HG03342 (cell line): ENCODE results near the gene TOM1L1.

Experiments
- ATAC-seq: cut with Tn5 transposase; IDR thresholded peaks from one replicate; pipeline ENCODE4 v1.9.1; 2021; ENCODE audit warnings: mild to moderate bottlenecking, moderate library complexity; ENCODE audit not compliant: unreplicated experiment

The TOM1L1 gene

GRCh38 chr17:54892360-54892759 is 8.3 kb upstream of the TOM1L1 start:
- no peak for ATAC-seq

DNA sequence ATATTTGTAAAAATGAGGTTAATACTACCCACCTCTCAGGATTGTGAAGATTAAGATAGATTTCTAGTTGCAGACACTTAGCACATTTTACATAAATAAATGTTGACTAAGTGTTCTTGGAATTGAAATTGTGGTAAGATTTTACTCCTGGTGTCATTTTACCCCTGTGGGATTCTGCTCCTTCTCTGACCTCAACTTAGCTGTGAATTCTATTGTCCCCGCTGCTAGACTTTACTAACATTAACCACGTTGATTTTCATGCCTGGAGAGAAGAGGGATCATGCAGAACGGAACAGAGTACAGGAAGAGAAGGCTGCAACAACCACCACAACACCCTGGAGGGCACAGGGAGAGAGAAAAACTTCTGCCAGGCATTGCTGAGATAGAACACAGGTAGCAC is 2.1 kb upstream of the TOM1L1 start:
- ATAC-seq = no peak

GRCh38 chr17:54899201-54899600 is 1.5 kb upstream of the TOM1L1 start:
- no peak for ATAC-seq

DNA sequence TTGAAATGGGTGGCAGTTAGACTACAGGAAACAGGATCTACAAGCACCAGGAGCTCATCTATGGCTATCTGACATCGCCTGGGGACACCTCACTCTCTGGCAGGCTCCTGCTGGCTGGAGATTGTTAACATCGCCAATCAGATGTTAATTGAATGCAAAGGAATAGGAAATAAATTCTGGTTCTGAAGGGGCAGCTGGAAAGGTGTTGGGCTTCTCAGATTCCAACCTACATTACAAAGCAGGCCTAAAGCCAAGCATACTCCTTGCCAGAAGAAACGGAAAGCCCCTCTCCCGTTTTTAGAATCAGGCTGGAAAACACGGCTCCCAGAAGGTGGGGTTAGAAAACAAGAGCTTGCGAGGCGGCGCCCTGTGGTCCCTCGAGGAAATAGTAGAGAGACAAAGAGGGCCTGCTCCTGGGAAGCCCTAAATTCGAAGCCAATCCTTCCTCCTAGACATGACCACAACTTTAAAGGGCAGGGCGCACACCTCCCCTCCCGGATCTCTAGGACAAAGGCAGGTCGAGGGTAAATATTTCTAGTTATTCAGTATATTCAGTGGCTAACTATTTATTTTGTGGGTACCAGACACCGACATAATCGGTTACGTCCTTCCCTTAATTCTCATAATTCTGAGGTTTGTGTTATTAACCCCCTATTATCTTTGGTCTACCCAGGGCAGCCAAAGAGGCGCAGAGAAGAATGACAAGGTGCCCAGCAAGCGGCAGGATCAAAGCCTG is 763 bp upstream of the TOM1L1 start:
- peak; percentile 2 for ATAC-seq

DNA sequence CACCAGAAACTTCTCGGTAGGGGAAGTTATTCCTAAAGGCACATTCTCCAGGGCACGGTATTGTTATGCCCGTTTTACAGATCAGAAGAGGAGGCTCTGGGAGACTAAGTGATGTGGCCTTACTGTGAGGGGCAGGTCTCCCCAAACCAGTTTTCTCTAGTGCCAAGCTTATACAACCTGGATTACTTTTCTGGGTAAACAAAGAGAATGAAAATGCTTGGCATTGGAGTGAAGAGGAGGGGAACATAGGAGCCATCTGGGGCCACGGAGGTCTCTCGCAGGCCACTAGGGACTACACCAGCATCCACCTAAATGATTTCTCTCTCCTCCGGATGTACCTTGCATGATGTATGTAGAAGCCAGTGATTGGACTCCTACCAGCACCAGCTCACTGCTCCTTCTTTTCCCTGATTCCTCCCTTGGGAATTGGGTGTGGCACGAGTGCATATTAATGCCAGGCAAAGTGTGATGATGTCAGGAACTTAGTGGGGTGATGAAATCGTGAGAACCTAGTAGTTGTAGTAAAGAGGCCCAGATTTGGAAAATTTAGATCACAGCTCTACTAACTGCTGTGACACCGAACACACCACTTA is 674 bp downstream of the TOM1L1 start:
- ATAC-seq = no peak

- no peak for ATAC-seq
Measured at GRCh38 chr17:54902017-54902416, 1.4 kb downstream of the TOM1L1 start.

DNA sequence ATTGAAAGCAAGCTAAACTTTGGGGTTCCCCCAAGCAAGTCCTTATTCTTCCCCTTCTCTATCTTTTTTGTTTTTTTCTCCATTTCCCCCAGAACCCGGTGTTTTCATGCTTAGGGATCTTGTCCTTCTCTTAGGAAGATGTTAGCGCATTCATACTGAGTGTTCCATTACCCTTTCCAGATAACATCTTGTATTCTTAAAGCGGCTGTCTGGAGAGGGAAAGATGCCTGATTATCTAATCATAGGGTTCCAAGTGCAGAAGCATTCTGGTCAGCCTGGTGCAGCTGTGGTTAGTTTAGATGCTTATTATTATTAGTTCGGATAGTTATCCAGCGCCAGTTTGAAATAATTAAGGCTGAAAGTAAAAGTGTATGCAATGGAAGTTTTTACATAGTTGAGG is 2.0 kb downstream of the TOM1L1 start:
- no peak for ATAC-seq

DNA sequence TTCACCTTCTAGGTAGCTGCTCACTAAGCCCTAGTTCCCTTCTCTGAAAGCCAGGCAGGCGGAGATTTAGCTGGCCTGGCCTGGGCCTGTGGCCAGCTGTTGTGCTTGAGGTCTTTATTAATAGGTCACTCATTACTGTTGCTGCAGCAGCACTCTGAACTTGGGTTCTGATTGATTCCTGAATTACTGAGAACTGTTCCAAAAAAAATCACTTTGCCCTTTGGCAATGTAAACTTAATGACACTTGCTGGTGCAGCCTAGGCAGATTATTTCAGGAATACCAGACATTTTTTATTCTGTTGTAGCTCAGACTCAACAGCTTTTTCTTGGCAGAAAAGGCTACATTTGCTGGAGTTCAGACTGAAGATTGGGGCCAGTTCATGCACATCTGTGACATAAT is 2.7 kb downstream of the TOM1L1 start:
- peak; percentile 36 for ATAC-seq

DNA sequence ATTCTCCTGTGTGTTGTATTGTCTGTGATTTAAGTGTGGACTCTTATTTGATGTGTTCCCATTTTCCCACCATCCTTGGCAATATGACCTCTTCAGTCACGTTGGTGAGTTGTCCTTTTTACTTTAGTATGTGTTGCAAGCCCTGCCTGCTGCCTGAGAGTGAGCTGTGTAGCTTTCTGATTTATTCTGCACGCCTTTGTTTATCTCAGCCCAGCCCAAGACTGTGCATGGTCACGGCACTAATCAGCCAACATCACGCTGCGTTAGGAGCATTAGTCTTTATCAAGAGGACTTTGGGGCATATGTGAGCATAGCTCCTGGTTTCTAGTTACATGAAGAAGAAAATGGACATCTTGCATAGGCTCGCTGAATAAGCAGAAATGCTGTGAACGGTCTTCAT is 6.0 kb downstream of the TOM1L1 start:
- ATAC-seq = no peak

DNA sequence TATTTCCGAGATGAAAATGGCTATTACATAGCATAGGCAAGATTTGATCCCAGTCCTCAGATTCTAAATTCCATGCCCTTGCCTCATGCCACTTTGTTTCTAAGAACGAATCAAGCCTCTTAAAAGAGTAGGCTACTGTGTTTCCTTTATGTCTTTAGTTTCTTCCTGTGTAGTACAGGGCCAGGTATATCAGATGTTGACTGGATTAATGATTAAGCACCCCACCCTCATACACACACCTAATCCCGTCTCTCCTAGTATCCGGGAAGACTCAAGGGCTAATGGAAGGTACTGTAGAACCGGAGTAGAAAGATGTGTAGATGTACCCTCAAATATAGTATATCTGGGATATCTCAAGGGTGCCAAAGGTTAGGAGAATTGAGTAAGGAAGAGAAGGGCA is 6.7 kb downstream of the TOM1L1 start:
- ATAC-seq = no peak

- no peak for ATAC-seq
Measured at GRCh38 chr17:54909766-54910165, 9.1 kb downstream of the TOM1L1 start.

DNA sequence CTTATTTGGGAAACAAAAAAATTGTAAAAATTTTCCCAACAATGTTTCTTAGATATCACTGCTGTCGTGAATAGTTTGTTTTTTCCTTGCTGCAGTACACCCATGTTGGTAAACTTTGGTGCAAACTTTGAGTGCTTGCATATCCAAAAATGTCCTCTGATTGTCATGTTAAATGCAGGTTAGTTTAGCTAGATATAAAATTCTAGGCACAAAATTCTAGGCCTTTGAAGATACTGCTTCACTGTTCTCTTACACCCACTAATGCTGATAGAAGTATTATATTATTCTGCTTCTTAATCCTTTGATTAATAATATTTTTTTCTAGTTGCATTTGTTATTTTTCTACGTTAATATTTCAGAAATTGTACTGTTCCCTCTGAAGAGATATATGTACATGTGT is 16.1 kb downstream of the TOM1L1 start:
- no peak for ATAC-seq

- no peak for ATAC-seq
Measured at GRCh38 chr17:54919425-54919824, 18.8 kb downstream of the TOM1L1 start.

GRCh38 chr17:54920819-54921218 is 20.2 kb downstream of the TOM1L1 start:
- ATAC-seq = no peak

DNA sequence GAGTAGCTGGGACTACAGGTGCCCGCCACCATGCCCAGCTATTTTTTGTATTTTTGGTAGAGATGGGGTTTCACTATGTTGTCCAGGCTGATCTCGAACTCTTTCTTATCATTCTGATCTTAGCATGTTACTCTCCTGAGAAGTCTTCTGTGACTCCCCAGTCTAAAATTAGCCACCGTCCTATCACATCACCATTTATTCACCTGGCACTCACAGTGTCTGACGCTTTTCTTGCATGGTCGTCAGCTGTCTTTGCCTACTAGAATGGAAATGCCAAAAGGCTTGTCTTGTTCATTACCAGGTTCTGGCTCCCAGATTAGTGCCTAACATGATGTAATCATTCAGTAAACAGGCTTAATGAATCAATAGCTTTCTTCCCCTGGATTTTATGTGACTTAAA is 23.8 kb downstream of the TOM1L1 start:
- ATAC-seq = no peak

- ATAC-seq = no peak
Measured at GRCh38 chr17:54927525-54927924, 26.9 kb downstream of the TOM1L1 start.

GRCh38 chr17:54932711-54933110 is 32.1 kb downstream of the TOM1L1 start:
- ATAC-seq = no peak

- ATAC-seq = no peak
Measured at GRCh38 chr17:54933921-54934320, 33.3 kb downstream of the TOM1L1 start.

DNA sequence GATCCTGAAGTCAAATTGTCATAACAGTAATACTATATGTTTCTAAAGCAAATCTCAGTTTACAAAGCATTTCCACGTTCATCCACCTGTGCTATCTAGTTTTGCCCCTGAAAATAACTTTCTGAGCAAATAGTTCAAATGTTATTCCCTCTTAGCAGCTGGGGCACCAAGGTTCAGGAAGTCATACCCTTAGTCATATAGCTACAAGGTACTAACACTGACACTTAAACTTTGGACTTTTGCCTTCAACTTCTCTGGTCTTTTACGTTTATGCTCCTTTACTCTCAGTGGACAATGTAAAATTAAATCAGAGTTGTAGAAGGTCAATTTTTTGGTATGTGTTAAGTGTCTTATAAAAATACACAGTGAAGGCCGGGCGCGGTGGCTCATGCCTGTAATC is 34.8 kb downstream of the TOM1L1 start:
- ATAC-seq = no peak

GRCh38 chr17:54937018-54937417 is 36.4 kb downstream of the TOM1L1 start:
- no peak for ATAC-seq

- no peak for ATAC-seq
Measured at GRCh38 chr17:54937426-54937825, 36.8 kb downstream of the TOM1L1 start.

DNA sequence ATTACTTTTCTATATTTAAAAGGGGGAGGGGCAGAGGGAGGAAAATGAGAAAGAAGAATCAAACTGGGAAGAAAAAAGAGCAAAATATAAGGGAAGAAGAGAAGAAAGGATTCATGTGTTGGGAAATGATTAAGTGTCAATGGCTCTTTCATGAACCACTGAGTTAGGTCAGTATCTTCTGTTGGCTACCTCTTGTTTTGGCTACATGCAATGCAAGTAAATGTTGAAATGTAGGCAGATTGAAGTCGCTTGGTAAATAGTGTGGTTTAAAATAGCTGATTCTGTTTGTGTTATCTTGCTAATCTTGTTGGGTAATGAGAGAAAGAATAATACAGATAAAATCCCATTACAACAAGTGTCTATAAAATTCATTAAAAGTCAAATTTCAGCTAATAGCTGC is 40.6 kb downstream of the TOM1L1 start:
- no peak for ATAC-seq

- ATAC-seq = no peak
Measured at GRCh38 chr17:54944796-54945195, 44.1 kb downstream of the TOM1L1 start.
